HG03575 (cell line): ENCODE results near the gene ERP44.
"Not testable (repeated sequence)": the region's sequence is repeated elsewhere in the genome, so short reads cannot be mapped to it uniquely, and the experiment has no call there.

Source experiments
- ATAC-seq: cut with Tn5 transposase; IDR thresholded peaks from one replicate; pipeline ENCODE4 v1.9.1; 2021; ENCODE audit not compliant: unreplicated experiment, insufficient number of reproducible peaks, low FRiP score; ENCODE audit errors: extremely low read depth

Gene ERP44

DNA sequence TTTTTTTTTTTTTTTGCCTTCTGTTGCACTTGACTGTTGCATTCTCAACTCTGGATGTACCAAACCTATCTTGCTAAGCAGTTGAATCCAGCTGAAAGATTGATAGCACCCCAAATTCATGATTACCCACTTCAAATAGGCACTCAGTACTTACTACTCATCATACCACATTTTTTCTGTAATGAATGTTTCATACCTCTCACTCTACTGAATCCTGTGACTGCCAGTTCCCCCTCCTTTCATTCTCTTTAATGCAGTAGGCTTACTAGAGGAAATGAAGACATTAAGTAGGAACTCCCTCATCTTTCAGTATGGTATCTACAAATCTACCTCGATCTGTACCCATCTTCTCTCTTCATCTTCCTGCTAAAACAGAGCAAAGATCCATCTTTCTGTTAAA is 7.1 kb upstream of the ERP44 start:
- no peak for ATAC-seq

DNA sequence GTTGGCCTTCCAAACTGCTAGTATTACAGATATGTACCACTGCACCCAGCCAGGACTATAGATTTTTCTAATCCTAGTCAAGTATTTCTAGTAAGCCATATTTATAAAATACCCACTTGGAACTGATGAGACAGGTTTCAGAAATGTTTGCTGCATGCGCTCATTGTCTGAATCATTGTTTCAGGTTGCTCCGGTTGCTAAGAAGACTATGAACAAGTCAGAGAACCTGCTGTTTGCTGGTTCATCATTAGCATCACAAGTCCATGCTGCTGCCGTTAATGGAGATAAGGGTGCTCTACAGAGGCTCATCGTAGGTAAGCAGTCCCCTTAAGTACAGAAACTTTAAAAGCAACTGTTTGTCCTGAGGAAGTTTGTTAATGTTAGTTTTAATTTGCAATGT is 5.5 kb upstream of the ERP44 start:
- no peak for ATAC-seq

DNA sequence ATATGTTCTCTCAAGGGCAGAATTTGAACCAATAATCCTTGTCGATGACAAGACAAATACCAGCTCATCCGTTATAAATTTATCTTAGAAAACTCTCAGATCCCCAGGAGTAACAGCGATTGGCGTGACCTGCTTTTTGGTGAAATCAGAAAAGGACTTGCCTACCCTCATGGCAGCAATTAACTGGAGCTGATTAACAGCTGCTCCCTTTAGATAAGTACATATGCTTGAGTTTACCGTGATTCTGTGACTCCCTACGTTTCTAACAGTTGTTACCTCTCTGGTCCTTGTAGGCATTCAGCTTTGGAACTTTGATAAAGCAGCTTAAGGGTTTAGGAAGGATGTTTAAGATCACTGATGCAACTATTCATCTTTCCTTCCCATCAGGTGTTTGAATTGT is 2.8 kb upstream of the ERP44 start:
- ATAC-seq, result no peak

DNA sequence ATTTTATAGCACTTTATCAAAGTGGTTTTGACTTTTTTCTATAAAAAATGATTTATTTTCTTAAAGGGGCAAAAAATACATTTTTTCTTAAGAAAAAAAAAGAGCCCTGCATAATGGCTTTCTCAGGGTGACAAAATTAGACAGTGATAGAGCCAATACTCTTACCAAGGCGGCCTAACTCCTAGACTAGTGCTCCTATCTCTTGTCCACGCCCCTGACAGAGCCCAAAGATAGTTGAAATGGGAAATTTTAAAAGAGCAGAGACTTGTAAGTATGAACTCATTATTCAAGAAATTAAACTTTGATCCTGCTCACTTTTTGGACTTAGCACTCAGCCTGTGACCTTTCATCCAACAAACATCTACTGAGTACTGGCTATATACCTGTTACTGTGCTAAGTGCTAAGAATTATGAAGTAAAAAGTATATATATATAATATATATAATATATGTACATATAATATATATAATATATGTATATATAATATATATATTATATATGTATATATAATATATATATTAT is 1.4 kb upstream of the ERP44 start:
- ATAC-seq, result no peak

DNA sequence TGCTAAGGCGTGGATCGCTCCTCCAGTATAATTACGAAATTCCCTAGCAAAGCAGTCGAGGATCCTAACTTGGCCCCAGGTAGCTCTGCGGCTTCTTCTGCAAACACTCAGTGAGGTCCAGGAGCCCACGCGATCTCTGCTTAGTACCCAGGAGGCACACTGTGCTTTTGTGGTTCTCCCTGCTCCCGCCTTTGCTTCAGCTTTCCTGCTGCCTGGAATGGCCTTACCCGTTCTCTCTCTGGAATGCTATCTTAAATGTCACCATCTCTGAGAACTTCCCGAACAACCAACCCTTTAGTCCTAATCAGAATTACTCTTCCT is 882 bp upstream of the ERP44 start:
- ATAC-seq, result no peak

DNA sequence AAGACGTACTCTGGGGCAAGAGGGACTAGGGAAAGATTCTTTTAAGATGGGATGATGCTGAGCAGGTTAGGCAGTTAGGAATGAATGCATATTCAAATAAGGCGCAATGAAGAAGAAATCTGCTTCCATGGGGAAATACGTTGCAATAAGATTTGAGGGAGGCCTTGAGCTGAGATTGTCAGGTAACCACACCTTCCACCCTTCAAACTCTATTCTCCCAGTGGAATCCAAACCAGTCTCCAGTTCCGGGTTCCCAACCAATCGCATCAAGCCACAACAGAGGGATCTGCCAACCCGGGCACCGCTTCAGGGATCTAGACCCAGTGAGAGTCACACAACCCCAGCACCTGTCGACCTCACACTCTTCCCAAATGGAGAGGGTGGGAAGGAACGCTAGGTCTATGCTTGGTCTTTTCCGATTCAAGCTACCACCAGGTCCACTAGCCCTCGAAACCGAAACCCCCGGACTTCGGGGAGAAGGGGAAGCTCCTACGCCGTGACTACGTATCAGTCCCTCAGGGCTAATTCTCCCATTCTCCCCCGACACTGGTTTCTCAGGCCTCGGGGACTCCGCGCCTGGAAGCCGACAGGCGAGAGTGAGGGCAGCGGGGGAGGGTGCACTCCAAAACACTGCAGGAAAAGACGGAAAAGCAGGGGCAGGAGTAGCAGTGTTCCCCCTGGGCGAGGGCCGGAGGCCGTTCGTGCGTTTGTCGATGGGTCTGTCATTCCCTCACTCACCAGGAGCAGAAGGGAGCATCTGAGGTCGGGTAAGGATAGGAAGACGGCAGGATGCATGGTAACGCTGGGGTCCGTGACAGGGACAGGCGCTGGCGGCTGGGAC is 534 bp downstream of the ERP44 start:
- no peak for ATAC-seq

DNA sequence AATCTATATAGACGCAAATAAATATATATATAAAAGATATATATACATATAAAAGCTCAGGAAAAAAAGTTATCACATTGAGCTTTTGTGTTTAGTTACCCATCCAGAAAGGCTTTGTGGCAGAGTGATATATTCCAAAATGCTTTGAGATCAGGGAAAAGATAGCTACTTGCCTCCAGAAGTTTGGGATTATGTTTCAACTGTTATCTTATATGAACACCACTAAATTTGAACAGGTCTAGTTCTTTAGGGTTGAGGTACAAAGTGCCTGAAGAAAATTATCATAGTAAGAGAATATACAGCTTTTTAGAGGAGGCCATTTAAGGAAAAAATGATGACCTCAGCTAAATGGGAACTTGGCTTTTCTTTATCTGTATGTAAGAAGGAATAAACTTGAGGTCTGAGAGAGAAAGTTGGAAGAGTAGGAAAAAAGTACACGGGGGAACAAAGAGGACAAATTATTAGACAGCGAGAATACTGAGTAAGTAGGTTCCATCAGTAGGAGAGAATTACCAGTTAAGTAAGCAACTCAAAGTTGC is 2.4 kb downstream of the ERP44 start:
- ATAC-seq, result no peak

DNA sequence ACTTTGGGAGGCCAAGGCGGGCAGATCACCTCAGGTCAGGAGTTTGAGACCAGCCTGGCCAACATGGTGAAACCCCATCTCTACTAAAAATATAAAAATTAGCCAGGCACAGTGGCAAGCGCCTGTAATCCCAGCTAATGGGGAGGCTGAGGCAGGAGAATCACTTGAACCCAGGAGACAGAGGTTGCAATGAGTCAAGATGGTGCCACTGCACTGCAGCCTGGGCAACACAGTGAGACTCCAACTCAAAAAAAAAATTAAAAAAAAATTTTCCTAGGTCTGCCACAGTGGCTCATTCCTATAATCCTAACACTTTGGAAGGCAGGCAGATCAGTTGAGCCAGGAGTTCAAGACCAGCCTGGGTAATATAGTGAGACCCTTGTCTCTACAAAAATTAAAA is 4.4 kb downstream of the ERP44 start:
- ATAC-seq, result not testable (repeated sequence)

DNA sequence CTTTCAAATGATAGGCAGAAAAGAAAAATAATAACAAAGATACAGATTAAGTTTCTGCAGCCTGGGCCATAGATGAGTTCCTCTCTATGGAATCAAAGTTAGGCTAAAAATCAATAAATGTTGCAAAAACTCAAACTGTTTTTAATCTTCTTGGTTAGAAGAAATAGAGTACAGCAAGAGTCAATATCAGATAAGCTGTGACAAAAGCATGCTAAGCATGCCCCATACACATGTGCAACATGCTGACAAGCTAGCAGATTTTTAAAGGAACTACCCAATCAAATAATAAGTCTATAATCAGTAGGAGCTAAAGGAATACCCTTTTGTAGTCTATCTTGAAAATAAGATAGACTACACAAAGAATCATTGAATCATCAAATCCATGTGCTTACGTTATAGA is 6.7 kb downstream of the ERP44 start:
- no peak for ATAC-seq

DNA sequence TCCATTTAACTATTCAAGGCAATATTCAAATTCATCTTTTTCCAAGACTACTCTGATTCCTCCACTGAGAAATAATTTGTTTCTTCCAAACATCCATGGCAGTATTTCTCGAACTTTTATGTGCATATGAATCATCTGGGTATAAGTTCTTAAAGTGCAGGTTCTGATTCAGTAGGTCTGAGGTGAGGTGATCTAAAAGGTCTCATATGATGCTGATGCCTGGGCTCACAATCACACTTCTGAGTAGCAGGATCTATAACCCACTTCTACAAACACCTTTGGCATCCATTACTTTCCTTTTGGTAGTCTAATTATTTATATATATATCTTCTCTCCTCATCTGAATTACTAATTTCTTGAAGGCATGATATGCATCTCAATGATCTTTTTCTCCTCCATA is 7.2 kb downstream of the ERP44 start:
- no peak for ATAC-seq

DNA sequence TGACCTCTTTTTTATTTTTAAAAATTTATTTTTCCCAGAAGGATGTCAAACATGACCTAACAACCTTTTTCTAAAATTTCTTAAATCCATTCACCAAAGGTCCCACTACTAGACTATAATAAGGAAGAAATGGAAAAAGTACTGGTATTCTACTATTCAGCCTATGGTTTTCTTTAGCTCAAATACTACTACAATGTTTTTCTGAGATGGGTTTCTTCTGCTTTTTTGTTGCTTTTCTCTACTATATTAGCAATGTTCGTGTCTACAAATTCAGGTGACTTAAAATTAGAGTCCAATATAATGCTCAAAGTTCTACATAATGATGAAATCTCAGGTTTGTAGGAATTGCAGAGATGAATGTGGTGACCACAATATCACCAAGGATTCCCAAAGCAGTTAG is 7.9 kb downstream of the ERP44 start:
- no peak for ATAC-seq

DNA sequence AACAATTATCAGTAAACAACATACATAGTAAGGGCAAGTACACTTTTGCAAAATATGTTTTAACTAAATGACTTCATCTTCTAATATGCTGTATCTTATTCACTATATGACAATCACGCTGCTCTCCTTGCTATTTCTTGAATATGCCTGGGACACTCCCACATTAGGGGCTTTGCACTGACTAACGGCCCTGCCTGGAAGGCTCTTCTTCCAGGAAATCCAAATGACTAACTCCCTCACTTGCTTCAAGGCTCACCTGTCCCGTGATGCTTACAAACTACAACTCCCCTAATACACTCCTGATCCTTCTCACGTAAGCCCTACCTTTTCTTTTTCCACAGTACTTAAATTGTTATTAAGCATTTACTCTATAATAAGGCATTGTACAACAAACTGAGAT is 10.6 kb downstream of the ERP44 start:
- no peak for ATAC-seq

DNA sequence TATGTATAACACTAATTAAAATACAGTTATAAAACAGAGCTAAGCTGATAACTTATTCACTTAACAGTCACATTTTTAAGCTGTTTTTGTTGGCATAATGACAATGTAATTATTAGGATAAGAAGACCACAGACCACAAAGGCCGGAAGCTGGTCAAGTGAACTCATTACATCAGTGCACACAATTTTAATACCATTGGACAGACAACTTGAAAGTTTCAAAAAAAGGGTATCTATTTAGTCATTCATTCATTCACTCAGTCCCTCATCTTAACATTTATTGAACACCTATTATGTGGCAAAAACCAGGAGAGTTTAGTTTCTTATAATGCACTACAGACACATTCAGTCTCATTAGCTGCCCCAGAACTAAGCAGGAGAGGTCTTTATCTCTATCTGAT is 11.6 kb downstream of the ERP44 start:
- ATAC-seq, result no peak

DNA sequence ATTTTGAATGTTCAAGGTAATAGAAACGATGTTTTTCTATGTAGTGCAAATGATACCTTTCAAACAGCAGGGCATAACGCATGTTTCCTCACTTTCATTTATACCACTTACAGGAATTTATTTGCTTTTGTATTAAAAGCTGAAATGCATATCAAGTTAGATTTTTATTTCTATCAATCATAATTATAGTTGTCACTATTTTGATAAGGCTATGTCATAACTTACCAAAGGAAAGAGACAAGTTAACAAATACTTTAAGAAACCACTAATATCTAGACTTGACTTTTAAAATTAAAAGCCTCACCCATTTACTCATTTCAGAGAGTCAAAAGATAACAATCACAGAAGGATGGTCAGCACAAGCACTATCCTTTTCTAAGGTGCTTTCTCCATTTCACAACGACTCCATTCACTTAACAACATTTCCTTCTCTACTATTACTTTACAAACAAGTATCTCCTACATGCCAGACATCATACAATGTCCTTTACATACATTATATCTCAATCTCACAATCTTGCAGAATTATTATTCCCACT is 12.6 kb downstream of the ERP44 start:
- no peak for ATAC-seq

DNA sequence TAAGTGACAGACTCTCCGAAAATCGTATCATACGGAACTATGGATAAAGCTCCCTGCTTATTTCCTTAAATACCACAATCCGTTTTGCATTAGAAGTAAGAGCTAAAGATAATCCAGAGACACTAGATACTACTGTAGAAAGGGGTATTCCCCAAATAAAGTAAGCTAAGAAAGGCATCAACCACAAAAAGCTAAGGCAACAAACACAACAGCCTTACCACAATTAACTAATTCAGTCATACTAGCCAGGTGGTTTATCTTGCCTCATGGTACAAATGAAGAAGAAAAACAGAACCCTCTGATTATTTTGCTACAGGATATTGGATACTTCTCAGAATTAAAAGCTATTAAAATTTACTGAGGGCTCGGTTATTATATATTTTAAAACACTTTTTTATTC is 14.1 kb downstream of the ERP44 start:
- peak; percentile 69 for ATAC-seq

DNA sequence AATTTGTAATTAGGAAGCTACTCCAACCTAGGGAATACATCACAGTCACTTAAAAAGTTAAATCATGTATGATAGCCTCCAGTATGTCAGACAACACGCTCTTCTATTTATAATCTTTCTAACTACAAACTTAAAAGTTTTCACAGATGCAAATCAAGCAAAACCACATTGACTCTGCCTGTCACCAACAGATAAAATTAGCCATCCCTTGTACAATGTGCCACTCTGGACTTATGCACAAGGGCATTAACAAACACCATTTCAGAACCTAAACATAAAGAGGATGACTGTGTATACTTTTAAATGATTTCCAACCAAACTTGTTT is 14.7 kb downstream of the ERP44 start:
- no peak for ATAC-seq

DNA sequence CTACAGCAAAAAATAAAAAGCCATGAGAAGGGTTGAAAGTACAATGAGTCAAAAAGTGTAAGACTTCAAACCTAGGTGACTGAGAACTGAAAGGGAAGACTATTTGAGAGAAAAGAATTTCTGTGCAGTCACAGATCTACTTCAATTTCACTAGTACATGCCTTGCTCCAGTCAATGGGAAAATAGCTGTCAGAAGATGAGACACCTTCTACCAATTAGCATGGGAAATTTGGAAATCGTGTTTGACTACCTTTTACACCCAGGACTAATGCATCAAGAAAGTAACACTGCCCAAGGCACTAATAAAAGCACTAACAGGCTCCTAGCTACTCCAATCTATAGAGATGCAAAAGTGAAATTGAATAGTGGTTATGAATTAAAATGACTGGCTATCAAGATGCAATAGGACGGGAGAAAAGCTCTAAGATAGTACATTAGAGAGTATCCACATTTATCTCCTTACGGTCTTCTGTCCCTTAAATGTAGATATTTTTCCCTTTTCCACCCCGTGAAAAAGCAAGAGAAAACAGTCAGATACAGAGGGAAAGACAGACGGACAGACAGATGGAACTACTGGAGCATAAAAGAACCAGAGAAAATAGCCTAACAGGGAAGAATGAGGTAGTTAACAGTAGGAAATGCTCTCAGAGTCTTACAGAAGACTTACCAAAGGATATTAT is 15.2 kb downstream of the ERP44 start:
- ATAC-seq, result no peak

DNA sequence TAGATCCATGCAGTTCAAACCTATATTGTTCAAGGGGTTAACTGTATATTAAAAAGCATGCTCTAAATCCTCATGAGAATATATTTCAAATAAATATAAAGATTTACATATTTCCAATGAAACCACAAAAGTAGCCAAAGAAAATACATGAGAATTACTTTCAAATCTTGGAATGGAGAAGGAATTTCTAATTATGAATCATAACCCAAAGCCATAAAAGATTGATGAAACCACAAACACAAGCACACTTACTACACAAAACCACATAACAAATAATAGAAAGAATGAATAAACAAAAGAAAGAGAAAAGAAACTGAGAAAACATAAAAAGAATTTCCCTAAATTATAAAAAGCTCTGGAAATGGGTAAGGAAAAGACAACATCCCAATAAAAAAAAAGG is 16.0 kb downstream of the ERP44 start:
- ATAC-seq, result no peak

DNA sequence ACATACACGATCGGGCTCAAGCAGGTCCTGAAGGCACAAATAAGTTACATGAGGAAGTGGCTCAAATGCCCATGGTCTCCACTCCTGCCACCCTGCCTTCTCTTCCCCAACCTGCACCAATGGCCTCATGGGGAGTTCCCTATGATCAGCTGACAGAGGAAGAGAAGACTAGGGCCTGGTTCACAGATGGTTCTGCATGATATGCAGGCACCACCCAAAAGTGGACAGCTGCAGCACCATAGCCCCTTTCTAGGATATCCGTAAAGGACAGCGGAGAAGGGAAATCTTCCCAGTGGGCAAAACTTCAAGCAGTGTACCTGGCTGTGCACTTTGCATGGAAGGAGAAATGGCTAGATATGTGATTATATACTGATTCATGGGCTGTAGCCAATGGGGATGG is 22.5 kb downstream of the ERP44 start:
- ATAC-seq, result not testable (repeated sequence)

DNA sequence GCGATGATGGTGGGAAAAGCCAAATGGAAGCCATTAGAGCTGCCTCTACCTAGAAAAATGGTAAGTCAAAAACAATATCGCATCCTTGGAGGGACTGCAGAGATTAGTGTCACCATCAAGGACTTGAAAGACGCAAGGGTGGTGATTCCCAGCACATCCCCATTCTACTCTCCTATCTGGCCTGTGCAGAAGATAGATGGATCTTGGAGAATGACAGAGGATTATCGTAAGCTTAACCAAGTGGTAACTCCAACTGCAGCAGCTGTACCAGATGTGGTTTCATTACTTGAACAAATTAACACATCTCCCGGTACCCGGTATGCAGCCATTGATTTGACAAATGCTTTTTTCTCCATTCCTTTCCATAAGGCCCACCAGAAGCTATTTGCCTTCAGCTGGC is 23.8 kb downstream of the ERP44 start:
- ATAC-seq, result no peak
